PC-3 (cell line): Measurements from ENCODE around the gene RYR2. TPM values are rescaled to one million over a fixed set of nuclear protein-coding genes. Genes with fewer than 3 reads are reported as not detected.

Source experiments
- ATAC-seq: fragments of 200-7000 bp; cut with Tn5 transposase; 2 replicates; pipeline ENCODE4 v1.9.1; 2020; ENCODE audit warnings: mild to moderate bottlenecking, moderate library complexity
- BruUV-seq: library from RNA; stranded (reverse); fragments of 400-500 nt; replicated peaks from 2 replicates; lab custom pipeline; 2021; lab: Mats Ljungman, UMichigan
- CTCF ChIA-PET: fragments of 300-600 bp; sonication (Branson Sonifier 250); formaldehyde crosslinking; loops from one replicate; lab custom pipeline; 2022; ENCODE audit warnings: antibody characterized with exemption; lab: Charles Lee
- POLR2A ChIA-PET: fragments of 300-600 bp; sonication (Branson Sonifier 250); formaldehyde crosslinking; loops from one replicate; lab custom pipeline; 2022; ENCODE audit warnings: antibody characterized with exemption; ENCODE audit not compliant: unreplicated experiment; lab: Charles Lee
- DNase-seq: peaks from one replicate; pipeline ENCODE4 v3.0.0-alpha.2; 2015
- H2AFZ ChIP-seq: fragments of 300-600 bp; sonication (generic); 2 replicates; pipeline ENCODE4 v1.6.0; 2016; ENCODE audit warnings: antibody characterized with exemption, low read length
- H3F3A ChIP-seq: fragments of 300-600 bp; sonication (generic); one replicate; pipeline ENCODE4 v1.6.0; 2017; ENCODE audit warnings: antibody characterized with exemption, low read length, control low read depth, mild to moderate bottlenecking; ENCODE audit not compliant: unreplicated experiment
- H3K27ac ChIP-seq: fragments of 300-600 bp; sonication (generic); 2 replicates; pipeline ENCODE4 v1.5.1; 2016; ENCODE audit warnings: mild to moderate bottlenecking, low read length
- H3K27me3 ChIP-seq: fragments of 300-600 bp; sonication (generic); 2 replicates; pipeline ENCODE4 v1.6.1; 2016; ENCODE audit warnings: low read length, mixed read lengths
- H3K36me3 ChIP-seq: fragments of 300-600 bp; sonication (generic); 2 replicates; pipeline ENCODE4 v1.6.1; 2016; ENCODE audit warnings: low read depth, mixed run types, low read length, mixed read lengths
- H3K4me1 ChIP-seq: fragments of 300-600 bp; sonication (generic); 2 replicates; pipeline ENCODE4 v1.5.1; 2016; ENCODE audit warnings: low read length; ENCODE audit not compliant: insufficient read depth
- H3K4me2 ChIP-seq: fragments of 300-600 bp; sonication (generic); 2 replicates; pipeline ENCODE4 v1.6.0; 2016; ENCODE audit warnings: low read length
- H3K4me3 ChIP-seq: fragments of 300-600 bp; sonication (generic); 2 replicates; pipeline ENCODE4 v1.5.1; 2016; ENCODE audit warnings: mild to moderate bottlenecking, low read length, mixed read lengths
- H3K79me2 ChIP-seq: fragments of 300-600 bp; sonication (generic); 2 replicates; pipeline ENCODE4 v1.6.1; 2017; ENCODE audit warnings: low read length, mixed read lengths
- H3K9ac ChIP-seq: fragments of 300-600 bp; sonication (generic); 2 replicates; pipeline ENCODE4 v1.6.0; 2016; ENCODE audit warnings: mild to moderate bottlenecking, low read length
- H3K9me2 ChIP-seq: fragments of 300-600 bp; sonication (generic); replicated peaks from 2 replicates; pipeline ENCODE4 v1.6.1; 2016; ENCODE audit warnings: mixed run types, low read length, mixed read lengths
- H3K9me3 ChIP-seq: fragments of 300-600 bp; sonication (generic); 2 replicates; pipeline ENCODE4 v1.6.1; 2016; ENCODE audit warnings: low read length, mixed read lengths
- H4K20me1 ChIP-seq: fragments of 300-600 bp; sonication (generic); 2 replicates; pipeline ENCODE4 v1.6.1; 2016; ENCODE audit warnings: low read length, mixed read lengths
- CTCF ChIP-seq: fragments of 300-600 bp; sonication (generic); conservative IDR thresholded peaks from 2 replicates; pipeline ENCODE4 v1.5.1; 2017; ENCODE audit warnings: antibody characterized with exemption, low read depth, mild to moderate bottlenecking, low read length
- EZH2 ChIP-seq: fragments of 300-600 bp; sonication (generic); IDR thresholded peaks from one replicate; pipeline ENCODE4 v1.6.1; 2017; ENCODE audit warnings: antibody characterized with exemption, mild to moderate bottlenecking, low read length; ENCODE audit not compliant: unreplicated experiment
- EZH2phosphoT487 ChIP-seq: fragments of 300-600 bp; sonication (generic); IDR thresholded peaks from 2 replicates; pipeline ENCODE4 v1.6.1; 2018; ENCODE audit warnings: mild to moderate bottlenecking, antibody characterized with exemption, low read length, borderline replicate concordance
- intact Hi-C: fragments of 100-400 bp; cut with micrococcal nuclease; formaldehyde crosslinking; loops from 2 replicates; pipeline ENCODE4 v1.9.0; 2023
- total RNA-seq: library from RNA; depleted of rRNA; stranded (reverse); fragments of >200 nt; gene quantifications from 2 replicates; pipeline ENCODE4 v1.2.3, GENCODE V29; 2014

The RYR2 gene
- total RNA-seq, 1 experiment from 2014 or later: not detected

GRCh38 chr1:237050915-237051314, 8.9 kb downstream of the RYR2 start:
- no peaks in the 10 kb centered on the region for H3K9me2 ChIP-seq
- POLR2A ChIA-PET: no interaction called here
- intact Hi-C loops: no loop called here
- peaks cover 77% of the 10 kb centered on the region for H3K27me3 ChIP-seq
- no peaks in the 10 kb centered on the region for H3F3A ChIP-seq
- H3K36me3 ChIP-seq: no peaks in the 10 kb centered on the region
- H3K27ac ChIP-seq: no peak overlapping the region
- H3K9me3 ChIP-seq: no peaks in the 10 kb centered on the region
- no peaks in the 10 kb centered on the region for H3K79me2 ChIP-seq
- H2AFZ ChIP-seq: no peak overlapping the region
- H4K20me1 ChIP-seq: no peaks in the 10 kb centered on the region
- ATAC-seq (no peak), DNase-seq (no peak)
- TF ChIP-seq EZH2phosphoT487 (no peak), CTCF (no peak), EZH2 (no peak)
- no peak overlapping the region for H3K9ac ChIP-seq
- no TSS peak for BruUV-seq
- H3K4me1 ChIP-seq: no peaks in the 10 kb centered on the region
- CTCF ChIA-PET: no interaction called here
- no peak overlapping the region for H3K4me3 ChIP-seq
- no peak overlapping the region for H3K4me2 ChIP-seq

GRCh38 chr1:237054313-237054712, 12.3 kb downstream of the RYR2 start:
- ChIA-PET CTCF (no interaction called here), POLR2A (no interaction called here)
- H3K27me3 ChIP-seq: peaks cover 56% of the 10 kb centered on the region
- no peaks in the 10 kb centered on the region for H3K36me3 ChIP-seq
- H3K4me3 ChIP-seq: no peak overlapping the region
- H3K9me3 ChIP-seq: no peaks in the 10 kb centered on the region
- H3K9me2 ChIP-seq: no peaks in the 10 kb centered on the region
- no peak overlapping the region for H3K4me2 ChIP-seq
- BruUV-seq: no TSS peak
- H2AFZ ChIP-seq: no peak overlapping the region
- no peaks in the 10 kb centered on the region for H3K4me1 ChIP-seq
- no peaks in the 10 kb centered on the region for H3F3A ChIP-seq
- no peaks in the 10 kb centered on the region for H3K79me2 ChIP-seq
- no peak overlapping the region for H3K9ac ChIP-seq
- intact Hi-C loops: no loop called here
- ATAC-seq: no peak
- TF ChIP-seq CTCF (no peak), EZH2phosphoT487 (no peak), EZH2 (no peak)
- DNase-seq: no peak
- no peaks in the 10 kb centered on the region for H4K20me1 ChIP-seq
- H3K27ac ChIP-seq: no peak overlapping the region

GRCh38 chr1:237058470-237058869, 16.5 kb downstream of the RYR2 start:
- H3K9ac ChIP-seq: no peak overlapping the region
- H3K27ac ChIP-seq: no peak overlapping the region
- H3K4me2 ChIP-seq: no peak overlapping the region
- DNase-seq (no peak), ATAC-seq (no peak)
- no peaks in the 10 kb centered on the region for H3K9me3 ChIP-seq
- no peaks in the 10 kb centered on the region for H3F3A ChIP-seq
- intact Hi-C loops: no loop called here
- H3K79me2 ChIP-seq: no peaks in the 10 kb centered on the region
- H3K27me3 ChIP-seq: peaks cover 27% of the 10 kb centered on the region
- no peaks in the 10 kb centered on the region for H3K9me2 ChIP-seq
- CTCF ChIA-PET: no interaction called here
- TF ChIP-seq EZH2phosphoT487 (no peak), CTCF (no peak), EZH2 (no peak)
- H3K4me1 ChIP-seq: no peaks in the 10 kb centered on the region
- H4K20me1 ChIP-seq: no peaks in the 10 kb centered on the region
- POLR2A ChIA-PET: no interaction called here
- no TSS peak for BruUV-seq
- no peak overlapping the region for H3K4me3 ChIP-seq
- no peaks in the 10 kb centered on the region for H3K36me3 ChIP-seq
- H2AFZ ChIP-seq: no peak overlapping the region
